ENCODE results near the gene MRPS34. TPM values are rescaled to one million over a fixed set of nuclear protein-coding genes. Genes with fewer than 3 reads are reported as not detected.

MRPS34 gene
- total and polyA plus RNA-seq, 10 of the 15 experiments (the other 5 are each of a cell fraction or from before 2014, with no cell fraction given), result 3.6 to 285 (median 147) TPM

GRCh38 chr16:1788095-1788707 lies 15.3 kb upstream of the MRPS34 start (continued):
- no peak for TF ChIP-seq ZBTB11 (CRISPR knock-in tag; IDR thresholded peaks at IDR 0.05)
- no peak for TF ChIP-seq ATF7 (IDR thresholded peaks at IDR 0.05; ENCODE audit: low read depth)
- TF ChIP-seq ZZZ3 (IDR thresholded peaks at IDR 0.05; ENCODE audit: control insufficient read depth, insufficient read length, low read depth), result no peak
- TF ChIP-seq SUPT20H (IDR thresholded peaks at IDR 0.05; ENCODE audit: borderline replicate concordance, control insufficient read depth, low read depth, low read length), result no peak
- TF ChIP-seq PML (IDR thresholded peaks at IDR 0.05; ENCODE audit: low read length), result no peak

- FAIRE-seq (no peak), ATAC-seq (no peak), DNase-seq (ENCODE audit: low read depth, low spot score) (no peak)
- SMC1A ChIA-PET (ENCODE audit: uncharacterized antibody, unreplicated experiment), result no interaction called here
- Histone ChIP-seq H3K4me3 (no peak overlapping the region), H3K27me3 (replicated peaks in 1 of 2; ENCODE audit: control insufficient read depth in 2 of 2, insufficient read depth in 2 of 2, low read length in 1 of 2) (no peaks in the 10 kb centered on the region), H3K4me2 (ENCODE audit: control insufficient read depth, insufficient read depth) (no peak overlapping the region), H3K9me3 (replicated peaks; ENCODE audit: control insufficient read depth, insufficient read depth, low read length) (no peaks in the 10 kb centered on the region), H3K27ac (ENCODE audit: control insufficient read depth, insufficient read depth) (no peak overlapping the region), H3K79me2 (ENCODE audit: control insufficient read depth, insufficient read depth, low read length) (peaks cover 15% of the 10 kb centered on the region), H4K20me1 (ENCODE audit: control insufficient read depth, insufficient read depth) (no peaks in the 10 kb centered on the region), H3K9ac (ENCODE audit: control insufficient read depth, insufficient read depth, low read length) (no peak overlapping the region), H3K4me1 (ENCODE audit: control insufficient read depth, insufficient read depth, low read length) (no peaks in the 10 kb centered on the region), H3K36me3 (ENCODE audit: control insufficient read depth in 2 of 2, insufficient read depth in 2 of 2, low read length in 1 of 2) (peaks cover 5 to 12% of the 10 kb centered on the region in 2 experiments; a peak in 3 of 4 replicates), H2AFZ (ENCODE audit: control insufficient read depth, low read depth, low read length) (no peak overlapping the region)
- POLR2A ChIA-PET, result no interaction called here
- in situ Hi-C loops (cut with MboI), result no loop called here
- WGBS (ENCODE audit: insufficient coverage, insufficient replicate concordance, low lambda C conversion rate, missing lambda C conversion rate), result 90% methylated on average over 41 of the region's 44 CpGs
- RAD21 ChIA-PET (ENCODE audit: unreplicated experiment), result no interaction called here
- intact Hi-C loops (cut with micrococcal nuclease; ENCODE audit: unreplicated experiment), result no loop called here
- CTCF ChIA-PET, result no interaction called here
- no TSS peak for BruUV-seq (replicated peaks)
- TF ChIP-seq JUNB (IDR thresholded peaks at IDR 0.05) (no peak), ZNF217 (IDR thresholded peaks at IDR 0.05) (no peak), ESRRA (IDR thresholded peaks at IDR 0.05; ENCODE audit: low read length) (no peak), CEBPZ (IDR thresholded peaks at IDR 0.05; ENCODE audit: low read depth, low read length) (no peak), RAD51 (IDR thresholded peaks at IDR 0.05) (no peak), IRF5 (IDR thresholded peaks at IDR 0.05; ENCODE audit: borderline replicate concordance) (no peak), PAX8 (IDR thresholded peaks at IDR 0.05) (no peak), CBX5 (IDR thresholded peaks at IDR 0.05; ENCODE audit: low read depth) (no peak), ZZZ3 (IDR thresholded peaks at IDR 0.05; ENCODE audit: control insufficient read depth, insufficient read length, low read depth) (no peak), CBX3 (IDR thresholded peaks at IDR 0.05; ENCODE audit: borderline replicate concordance, low read depth) (no peak)
Measured at GRCh38 chr16:1787322-1788094, 14.6 kb upstream of the MRPS34 start.

Measured in GM12878 (cell line).